Psoas muscle (tissue), 8 donors: ENCODE measurements around the gene CHCT1. TPM values are rescaled to one million over a fixed set of nuclear protein-coding genes. Genes with fewer than 3 reads are reported as not detected.
"Not testable (repeated sequence)": the region's sequence is repeated elsewhere in the genome, so short reads cannot be mapped to it uniquely, and the experiment has no call there.

ENCODE experiments used
- ATAC-seq, 4 donors: fragments of 200-7000 bp; cut with Tn5 transposase; one replicate each; pipeline ENCODE4 v1.9.1; 2020; ENCODE audit warnings: moderate library complexity in 3 of 4, mild to moderate bottlenecking in 2 of 4
- DNase-seq, 2 donors: peaks; one replicate each; pipeline ENCODE4 v3.0.0-alpha.2; 2020
- H3K27ac ChIP-seq: fragments of 200-600 bp; one replicate; pipeline ENCODE4 v1.8.0; 2022
- H3K27me3 ChIP-seq, 3 donors: fragments of 200-600 bp in 1 of 3; one replicate each; pipeline versions ENCODE4 v1.6.1 to v1.8.0; 2013 to 2022; ENCODE audit warnings: low read length in 2 of 3, mild to moderate bottlenecking in 2 of 3, moderate library complexity in 1 of 3; ENCODE audit not compliant: insufficient read depth in 3 of 3
- H3K36me3 ChIP-seq, 2 donors: fragments of 200-600 bp in 1 of 2; one replicate each; pipeline versions ENCODE4 v1.6.1 to v1.8.0; 2013 to 2022; ENCODE audit warnings: low read depth in 1 of 2, mild to moderate bottlenecking in 1 of 2, moderate library complexity in 1 of 2; ENCODE audit not compliant: insufficient read depth in 1 of 2
- H3K4me1 ChIP-seq: fragments of 200-600 bp; one replicate; pipeline ENCODE4 v1.8.0; 2022
- H3K4me3 ChIP-seq: fragments of 200-600 bp; one replicate; pipeline ENCODE4 v1.8.0; 2022; ENCODE audit warnings: mild to moderate bottlenecking
- H3K9me3 ChIP-seq: fragments of 200-600 bp; one replicate; pipeline ENCODE4 v1.8.0; 2022
- CTCF ChIP-seq: fragments of 200-600 bp; IDR thresholded peaks from one replicate; pipeline ENCODE4 v1.8.0; 2022; ENCODE audit warnings: antibody characterized with exemption
- WGBS, 3 donors: extraction: QIAGEN DNeasy Blood & Tissue Kit; methylation state at CpG; one replicate each; pipeline versions ENCODE4 v1.1.6 to v1.1.7; 2013; 5-methylcytosine and 5-hydroxymethylcytosine counted together
- intact Hi-C, 2 donors: fragments of 100-400 bp; cut with DNase I; formaldehyde crosslinking; loops; one replicate each; pipeline versions ENCODE4 v1.11.0 to v1.14.2; 2022
- polyA plus RNA-seq, 3 donors: library from polyadenylated mRNA; stranded (reverse); fragments of 200-250 nt; gene quantifications; one replicate each; pipeline ENCODE4 v1.2.3, GENCODE V29; 2013
- total RNA-seq, 4 donors: library from RNA; stranded (reverse); fragmentation: NEBNext Ultra II Directional in 2 of 4; extraction: Animal tissue kit (Norgen Biotek cat#: 25700) in 2 of 4; gene quantifications; one replicate each; pipeline versions ENCODE4 v1.2.1 to v1.2.4, GENCODE V29; 2021 to 2023
- donor health status: healthy with polysubstance abuse.
- donor health status: DM: no; HTN: no; CAD: no; lungs with moderate emphysema.
- donor health status: Bipolar disorder and iron deficiency.
- donor health status: healthy.
- donor health status: DM: yes; HTN: yes; CAD: no.
- donor health status: DM: no; HTN: no; CAD: no.
- donor health status: DM: no; HTN: no; CAD: no.
- donor health status: DM: yes; HTN: yes; CAD: no.

Gene CHCT1
- total and polyA plus RNA-seq, 7 donors = 0.05 to 0.67 TPM; not detected in 5

- no peaks in the 10 kb centered on the region for H3K36me3 ChIP-seq
- H3K4me1 ChIP-seq = peaks cover 7% of the 10 kb centered on the region
- DNase-seq = no peak
- no peak for TF ChIP-seq CTCF
- no peak for ATAC-seq
- H3K4me3 ChIP-seq = no peak overlapping the region
- WGBS, 3 donors = 95 to 98% (median 95%) methylated on average over 4 of the region's 4 CpGs
- no peaks in the 10 kb centered on the region for H3K27me3 ChIP-seq
- no peak overlapping the region for H3K27ac ChIP-seq
- intact Hi-C loops = no loop called here
- H3K9me3 ChIP-seq = no peaks in the 10 kb centered on the region
These were observed 12.3 kb upstream of the CHCT1 start for GRCh38 chr17:60410001-60410400.

- H3K27ac ChIP-seq = no peak overlapping the region
- ATAC-seq (no peak), DNase-seq (no peak)
- no peak overlapping the region for H3K4me3 ChIP-seq
- H3K27me3 ChIP-seq = no peaks in the 10 kb centered on the region
- H3K4me1 ChIP-seq = peaks cover 4% of the 10 kb centered on the region
- H3K9me3 ChIP-seq = no peaks in the 10 kb centered on the region
- TF ChIP-seq CTCF = no peak
- 30 to 40% (median 32%) methylated on average over 3 of the region's 3 CpGs for WGBS, 3 donors
- H3K36me3 ChIP-seq = no peaks in the 10 kb centered on the region
- intact Hi-C loops = no loop called here
These were observed 9.6 kb upstream of the CHCT1 start for GRCh38 chr17:60412701-60413100.

- Histone ChIP-seq H3K36me3 (no peaks in the 10 kb centered on the region), H3K9me3 (no peaks in the 10 kb centered on the region), H3K4me3 (no peak overlapping the region), H3K27me3 (no peaks in the 10 kb centered on the region), H3K27ac (no peak overlapping the region), H3K4me1 (peaks cover 4% of the 10 kb centered on the region)
- intact Hi-C loops = no loop called here
- DNase-seq = no peak
- 78 to 93% (median 84%) methylated on average over 1 of the region's 1 CpG for WGBS, 3 donors
- TF ChIP-seq CTCF = no peak
- no peak for ATAC-seq
These were observed 7.1 kb upstream of the CHCT1 start for GRCh38 chr17:60415146-60415545.

GRCh38 chr17:60416368-60416925 is 5.8 kb upstream of the CHCT1 start:
- peaks cover 7% of the 10 kb centered on the region for H3K4me1 ChIP-seq
- TF ChIP-seq CTCF = no peak
- DNase-seq (no peak), ATAC-seq (no peak)
- intact Hi-C loops = no loop called here
- WGBS, 3 donors = 50 to 66% (median 58%) methylated on average over 2 of the region's 2 CpGs
- no peak overlapping the region for H3K27ac ChIP-seq
- H3K36me3 ChIP-seq = no peaks in the 10 kb centered on the region
- no peaks in the 10 kb centered on the region for H3K27me3 ChIP-seq
- H3K4me3 ChIP-seq = no peak overlapping the region
- H3K9me3 ChIP-seq = no peaks in the 10 kb centered on the region

- H3K27me3 ChIP-seq, DNase-seq, H3K4me3 ChIP-seq, H3K36me3 ChIP-seq, H3K27ac ChIP-seq, intact Hi-C loops, H3K4me1 ChIP-seq, ATAC-seq, H3K9me3 ChIP-seq: not testable (repeated sequence)
- WGBS, 3 donors = 90 to 95% (median 92%) methylated on average over 4 of the region's 4 CpGs
These were observed 3.3 kb upstream of the CHCT1 start for GRCh38 chr17:60419003-60419402.

GRCh38 chr17:60419875-60420274 is 2.4 kb upstream of the CHCT1 start:
- H3K4me3 ChIP-seq, intact Hi-C loops, H3K27me3 ChIP-seq, H3K9me3 ChIP-seq, ATAC-seq, DNase-seq, H3K27ac ChIP-seq, H3K36me3 ChIP-seq, H3K4me1 ChIP-seq: not testable (repeated sequence)
- 95 to 97% (median 96%) methylated on average over 7 of the region's 7 CpGs for WGBS, 3 donors
